Measurements from ENCODE around the gene HAUS3. TPM values are rescaled to one million over a fixed set of nuclear protein-coding genes. Genes with fewer than 3 reads are reported as not detected.
"Not testable (repeated sequence)": the region's sequence is repeated elsewhere in the genome, so short reads cannot be mapped to it uniquely, and the experiment has no call there.

The HAUS3 gene
- polyA plus RNA-seq, 1 donor from 2014 or later = 21.7 TPM

DNA sequence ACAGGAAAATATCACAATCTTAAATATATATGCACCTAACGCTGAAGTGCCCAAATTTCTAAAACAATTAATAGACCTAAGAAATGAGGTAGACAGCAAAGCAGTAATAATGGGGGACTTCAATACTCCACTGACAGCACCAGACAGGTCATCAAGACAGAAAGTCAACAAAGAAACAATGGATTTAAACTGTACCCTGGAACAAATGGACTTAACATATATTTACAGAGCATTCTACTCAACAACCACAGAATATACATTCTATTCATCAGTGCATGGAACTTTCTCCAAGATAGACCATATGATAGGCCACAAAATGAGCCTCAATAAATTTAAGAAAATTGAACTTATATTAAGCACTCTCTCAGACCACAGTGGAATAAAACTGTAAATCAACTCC, 39.1 kb downstream of the HAUS3 start:
- not testable (repeated sequence) for H3K4me3 Mint-ChIP-seq, H3K36me3 Mint-ChIP-seq, H3K9me3 Mint-ChIP-seq, H3K27me3 Mint-ChIP-seq, H3K4me1 Mint-ChIP-seq, H3K27ac Mint-ChIP-seq

DNA sequence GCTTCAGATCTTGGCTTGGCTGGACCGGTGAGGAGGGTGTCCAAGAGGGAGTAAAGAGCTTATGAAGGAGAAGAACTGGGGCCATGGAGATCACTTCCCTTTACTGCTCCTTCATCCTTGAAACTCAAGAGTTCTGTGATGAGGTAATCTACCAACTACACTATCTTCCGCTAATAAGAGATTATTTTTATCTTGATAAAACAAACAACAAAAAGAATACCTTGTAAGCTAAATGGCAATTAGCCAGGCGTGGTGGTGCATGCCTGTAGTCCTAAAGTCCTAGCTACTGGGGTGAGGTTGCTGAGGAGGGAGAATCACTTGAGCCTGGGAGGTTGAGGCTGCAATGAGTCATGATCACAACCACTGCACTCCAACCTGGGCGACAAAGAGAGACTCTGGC, 47.4 kb downstream of the HAUS3 start:
- H3K27ac Mint-ChIP-seq = no peak overlapping the region
- no peaks in the 10 kb centered on the region for H3K4me1 Mint-ChIP-seq
- H3K4me3 Mint-ChIP-seq = no peak overlapping the region
- H3K36me3 Mint-ChIP-seq = peaks cover 4% of the 10 kb centered on the region
- H3K27me3 Mint-ChIP-seq = no peaks in the 10 kb centered on the region
- H3K9me3 Mint-ChIP-seq = peaks cover 0 to 1% (median 0%) of the 10 kb centered on the region in 3 donors

- H3K27me3 Mint-ChIP-seq = no peaks in the 10 kb centered on the region
- H3K9me3 Mint-ChIP-seq = no peaks in the 10 kb centered on the region
- H3K27ac Mint-ChIP-seq = peak overlapping the region in 1 of 3 donors; percentile 92
- H3K36me3 Mint-ChIP-seq = peaks cover 4% of the 10 kb centered on the region
- no peak overlapping the region for H3K4me3 Mint-ChIP-seq
- no peaks in the 10 kb centered on the region for H3K4me1 Mint-ChIP-seq
These were observed 48.6 kb downstream of the HAUS3 start for GRCh38 chr4:2193326-2193725.

GRCh38 chr4:2186865-2187172, 55.1 kb downstream of the HAUS3 start:
- peaks cover 2 to 22% (median 2%) of the 10 kb centered on the region in 3 donors for H3K9me3 Mint-ChIP-seq
- H3K4me3 Mint-ChIP-seq = no peak overlapping the region
- H3K27me3 Mint-ChIP-seq = no peaks in the 10 kb centered on the region
- H3K4me1 Mint-ChIP-seq = no peaks in the 10 kb centered on the region
- H3K36me3 Mint-ChIP-seq = peaks cover 11% of the 10 kb centered on the region
- no peak overlapping the region for H3K27ac Mint-ChIP-seq

- H3K27me3 Mint-ChIP-seq = no peaks in the 10 kb centered on the region
- H3K4me1 Mint-ChIP-seq = no peaks in the 10 kb centered on the region
- H3K9me3 Mint-ChIP-seq = peaks cover 2 to 22% (median 2%) of the 10 kb centered on the region in 3 donors
- H3K27ac Mint-ChIP-seq = no peak overlapping the region
- H3K4me3 Mint-ChIP-seq = peak overlapping the region in 1 of 4 donors; percentile 58
- peaks cover 16% of the 10 kb centered on the region for H3K36me3 Mint-ChIP-seq
These were observed 55.6 kb downstream of the HAUS3 start for GRCh38 chr4:2186133-2186864.

GRCh38 chr4:2183394-2183793, 58.5 kb downstream of the HAUS3 start:
- Mint-ChIP-seq H3K27me3 (no peaks in the 10 kb centered on the region), H3K36me3 (peaks cover 16% of the 10 kb centered on the region), H3K4me1 (no peaks in the 10 kb centered on the region), H3K9me3 (peaks cover 2 to 22% (median 2%) of the 10 kb centered on the region in 3 donors), H3K27ac (no peak overlapping the region), H3K4me3 (no peak overlapping the region)

DNA sequence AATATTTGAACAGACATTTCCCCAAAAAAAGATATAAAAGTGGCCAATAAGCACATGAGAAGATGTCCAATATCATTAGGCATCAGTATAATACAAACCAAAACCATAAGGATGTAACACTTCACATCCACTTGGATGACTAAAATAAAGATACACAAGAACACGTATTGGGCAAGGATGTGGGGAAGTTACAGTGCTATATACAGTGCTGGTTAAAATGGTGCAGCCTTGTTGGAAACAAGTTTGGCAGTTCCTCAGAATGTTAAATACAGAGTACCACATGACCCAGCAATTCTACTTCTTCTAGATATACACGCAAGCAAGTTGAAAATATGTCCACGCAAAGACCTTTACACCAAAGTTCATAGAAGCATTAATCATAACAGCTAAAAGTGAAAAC, 58.9 kb downstream of the HAUS3 start:
- no peak overlapping the region for H3K27ac Mint-ChIP-seq
- H3K4me1 Mint-ChIP-seq = peaks cover 0 to 2% (median 0%) of the 10 kb centered on the region in 3 donors
- H3K9me3 Mint-ChIP-seq = peaks cover 2 to 22% (median 2%) of the 10 kb centered on the region in 3 donors
- no peak overlapping the region for H3K4me3 Mint-ChIP-seq
- H3K27me3 Mint-ChIP-seq = no peaks in the 10 kb centered on the region
- H3K36me3 Mint-ChIP-seq = peaks cover 18% of the 10 kb centered on the region

GRCh38 chr4:2180410-2180809, 61.5 kb downstream of the HAUS3 start:
- Mint-ChIP-seq H3K4me3 (no peak overlapping the region), H3K36me3 (peaks cover 24% of the 10 kb centered on the region), H3K27me3 (no peaks in the 10 kb centered on the region), H3K27ac (no peak overlapping the region), H3K9me3 (peaks cover 0 to 9% (median 0%) of the 10 kb centered on the region in 3 donors), H3K4me1 (peaks cover 0 to 3% (median 0%) of the 10 kb centered on the region in 3 donors)

GRCh38 chr4:2179717-2180116, 62.2 kb downstream of the HAUS3 start:
- Mint-ChIP-seq H3K27me3 (no peaks in the 10 kb centered on the region), H3K4me1 (peaks cover 0 to 3% (median 0%) of the 10 kb centered on the region in 3 donors), H3K4me3 (no peak overlapping the region)

DNA sequence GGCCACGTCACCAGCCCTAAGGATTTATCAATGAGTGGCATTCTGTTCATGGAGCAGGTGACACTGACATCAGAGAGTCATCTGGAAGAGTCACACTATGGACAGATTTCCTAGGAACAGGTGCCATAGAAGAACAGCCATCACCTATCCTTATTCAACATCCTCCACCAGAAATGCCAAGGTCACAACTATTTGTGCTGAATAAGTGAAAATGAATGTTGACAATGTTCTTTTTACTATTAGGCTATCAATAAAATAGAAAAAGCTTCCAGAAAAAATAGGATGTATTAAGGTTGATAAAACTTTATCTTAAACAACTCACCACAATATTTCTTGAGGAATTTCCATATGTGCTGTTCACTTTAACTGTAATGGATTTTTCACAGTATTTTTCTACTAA, 62.9 kb downstream of the HAUS3 start:
- peaks cover 0 to 9% (median 0%) of the 10 kb centered on the region in 3 donors for H3K9me3 Mint-ChIP-seq
- H3K36me3 Mint-ChIP-seq = peaks cover 20% of the 10 kb centered on the region
- no peaks in the 10 kb centered on the region for H3K27me3 Mint-ChIP-seq
- H3K4me3 Mint-ChIP-seq = no peak overlapping the region
- peaks cover 0 to 3% (median 0%) of the 10 kb centered on the region in 3 donors for H3K4me1 Mint-ChIP-seq
- H3K27ac Mint-ChIP-seq = no peak overlapping the region

More at GRCh38 chr4:2179717-2180116, 62.2 kb downstream of the HAUS3 start:
- peaks cover 20% of the 10 kb centered on the region for H3K36me3 Mint-ChIP-seq
- H3K27ac Mint-ChIP-seq = no peak overlapping the region
- H3K9me3 Mint-ChIP-seq = peaks cover 0 to 9% (median 0%) of the 10 kb centered on the region in 3 donors

Other genes with a start within 250 kb of the HAUS3 start
- 44.7 TPM for gene NELFA, start 233.1 kb downstream of the HAUS3 start, polyA plus RNA-seq
- gene NAT8L, start 182.8 kb downstream of the HAUS3 start, polyA plus RNA-seq = not detected
- 0.09 TPM for gene POLN, start within 50 bp of the HAUS3 start, polyA plus RNA-seq
- 31.1 TPM for gene MXD4, start 20.0 kb upstream of the HAUS3 start, polyA plus RNA-seq
- gene ZFYVE28, start 176.5 kb upstream of the HAUS3 start, polyA plus RNA-seq = 1.0 TPM
- gene CFAP99, start 176.8 kb upstream of the HAUS3 start, polyA plus RNA-seq = not detected
- gene RNF4, start 227.0 kb upstream of the HAUS3 start, polyA plus RNA-seq = 94.0 TPM